Stimulated activated naive CD8-positive, alpha-beta T cell treated with anti-CD3 and anti-CD28 coated beads, Interleukin-15, amount 100 ng/mL, for 72 hours (primary cell): ENCODE measurements around the gene TNFRSF8.

Source experiments
- ATAC-seq: fragments of 150-1000 bp; cut with Tn5 transposase; 2 replicates; pipeline ENCODE4 v1.10.0; 2021; ENCODE audit warnings: mild to moderate bottlenecking, moderate library complexity
- DNase-seq, 2 donors: peaks; one replicate each; pipeline ENCODE4 v3.0.0; 2021 to 2022
- H3K27ac Mint-ChIP-seq, 2 donors: one replicate each; pipeline ENCODE4 v1.8.0; 2022; ENCODE audit warnings: mild to moderate bottlenecking in 2 of 2, mixed read lengths in 2 of 2, moderate library complexity in 2 of 2
- H3K27me3 Mint-ChIP-seq: one replicate; pipeline ENCODE4 v1.8.0; 2022; ENCODE audit warnings: mixed read lengths
- H3K4me1 Mint-ChIP-seq: one replicate; pipeline ENCODE4 v1.8.0; 2022; ENCODE audit warnings: mild to moderate bottlenecking, mixed read lengths
- H3K4me3 Mint-ChIP-seq, 2 donors: one replicate each; pipeline ENCODE4 v1.8.0; 2022; ENCODE audit warnings: mild to moderate bottlenecking in 2 of 2, mixed read lengths in 2 of 2, moderate library complexity in 1 of 2
- H3K9me3 Mint-ChIP-seq, 2 donors: one replicate each; pipeline ENCODE4 v1.8.0; 2022; ENCODE audit warnings: mixed read lengths in 2 of 2

TNFRSF8 gene

DNA sequence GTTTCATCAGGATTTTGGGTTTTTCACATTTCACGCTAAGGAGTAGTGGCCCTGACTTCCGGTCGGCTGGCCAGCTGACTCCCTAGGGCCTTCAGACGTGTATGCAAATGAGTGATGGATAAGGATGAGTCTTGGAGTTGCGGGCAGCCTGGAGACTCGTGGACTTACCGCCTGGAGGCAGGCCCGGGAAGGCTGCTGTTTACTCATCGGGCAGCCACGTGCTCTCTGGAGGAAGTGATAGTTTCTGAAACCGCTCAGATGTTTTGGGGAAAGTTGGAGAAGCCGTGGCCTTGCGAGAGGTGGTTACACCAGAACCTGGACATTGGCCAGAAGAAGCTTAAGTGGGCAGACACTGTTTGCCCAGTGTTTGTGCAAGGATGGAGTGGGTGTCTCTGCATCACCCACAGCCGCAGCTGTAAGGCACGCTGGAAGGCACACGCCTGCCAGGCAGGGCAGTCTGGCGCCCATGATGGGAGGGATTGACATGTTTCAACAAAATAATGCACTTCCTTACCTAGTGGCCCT lies 80.6 kb downstream of the TNFRSF8 start:
- DNase-seq (no peak), ATAC-seq (no peak)
- H3K9me3 Mint-ChIP-seq, result no peaks in the 10 kb centered on the region
- H3K27me3 Mint-ChIP-seq, result no peaks in the 10 kb centered on the region
- H3K4me3 Mint-ChIP-seq, result peak overlapping the region; percentile 9 to 60
- H3K27ac Mint-ChIP-seq, result peak overlapping the region; percentile 34 to 90
- peaks cover 78% of the 10 kb centered on the region for H3K4me1 Mint-ChIP-seq

DNA sequence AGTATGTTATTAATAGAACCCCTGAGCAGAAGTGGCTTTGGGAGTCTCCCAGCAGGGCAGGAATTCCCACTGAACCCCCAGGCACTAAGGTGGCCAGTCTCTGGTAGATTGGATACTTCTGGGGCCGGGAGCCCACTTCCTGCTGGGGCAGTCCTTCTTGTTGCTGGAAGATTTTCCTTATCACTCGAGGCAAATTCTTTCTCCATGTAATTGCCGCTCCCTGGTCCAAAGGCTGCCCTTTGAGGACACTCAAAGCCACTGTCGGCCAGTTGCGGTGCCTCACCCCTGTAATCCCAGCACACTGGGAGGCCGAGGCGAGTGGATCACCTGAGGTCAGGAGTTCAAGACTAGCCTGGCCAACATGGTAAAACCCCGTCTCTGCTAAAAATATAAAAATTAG lies 81.1 kb downstream of the TNFRSF8 start:
- H3K27ac Mint-ChIP-seq, result peak overlapping the region; percentile 34 to 90

GRCh38 chr1:12144969-12145368 lies 81.9 kb downstream of the TNFRSF8 start:
- Mint-ChIP-seq H3K4me3 (no peak overlapping the region), H3K27ac (peak overlapping the region in 1 of 2 donors; percentile 9), H3K4me1 (peaks cover 81% of the 10 kb centered on the region)

More for the DNA sequence above, 81.1 kb downstream of the TNFRSF8 start:
- H3K4me3 Mint-ChIP-seq, result peak overlapping the region in 1 of 2 donors; percentile 15
- DNase-seq (no peak), ATAC-seq (no peak)
- no peaks in the 10 kb centered on the region for H3K9me3 Mint-ChIP-seq
- no peaks in the 10 kb centered on the region for H3K27me3 Mint-ChIP-seq
- H3K4me1 Mint-ChIP-seq, result peaks cover 78% of the 10 kb centered on the region

GRCh38 chr1:12145616-12146342 lies 82.7 kb downstream of the TNFRSF8 start:
- Mint-ChIP-seq H3K4me3 (no peak overlapping the region), H3K27me3 (no peaks in the 10 kb centered on the region), H3K4me1 (peaks cover 88% of the 10 kb centered on the region), H3K27ac (peak overlapping the region; percentile 42 to 72), H3K9me3 (peaks cover 4 to 7% of the 10 kb centered on the region in 2 donors)
- DNase-seq (no peak), ATAC-seq (no peak)

More at GRCh38 chr1:12144969-12145368, 81.9 kb downstream of the TNFRSF8 start:
- no peaks in the 10 kb centered on the region for H3K27me3 Mint-ChIP-seq
- peaks cover 4 to 7% of the 10 kb centered on the region in 2 donors for H3K9me3 Mint-ChIP-seq
- no peak for ATAC-seq
- DNase-seq, result no peak

DNA sequence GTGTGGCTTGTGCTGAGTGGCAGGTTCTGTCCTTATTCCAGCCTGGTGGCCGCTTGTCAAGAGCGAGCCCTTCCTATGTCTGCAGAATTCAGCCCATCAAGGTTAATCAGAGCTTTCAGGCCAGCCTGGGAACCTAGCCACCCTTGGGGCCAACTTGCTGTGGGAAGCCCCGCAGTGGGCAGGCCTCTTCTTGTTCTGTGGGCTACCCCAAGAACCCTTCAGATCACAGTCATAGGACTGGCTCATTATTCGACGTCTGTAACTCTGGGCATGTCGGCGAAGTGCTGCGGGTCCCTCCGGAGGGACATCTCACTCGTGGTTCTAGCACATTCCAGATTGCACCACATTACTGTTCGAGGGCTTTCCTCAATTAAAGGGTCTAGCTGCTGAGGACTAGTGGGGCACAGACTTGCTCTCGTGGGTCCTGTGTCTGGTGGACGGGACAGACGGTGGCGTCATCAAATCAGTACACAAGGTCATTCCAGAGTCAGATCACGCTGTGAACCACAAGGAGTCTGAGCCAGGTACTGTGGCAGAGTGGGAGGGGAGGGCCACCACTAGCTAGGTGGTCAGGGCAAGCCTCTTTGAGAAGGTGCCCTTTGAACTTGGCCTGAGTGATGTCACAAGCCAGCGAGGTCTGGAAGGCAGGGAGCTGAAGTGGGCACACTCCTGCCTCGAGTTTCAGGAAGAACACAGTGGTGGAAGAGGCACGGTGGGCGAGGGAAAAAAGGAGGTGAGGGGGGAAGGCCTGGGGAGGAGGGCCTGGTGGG lies 83.4 kb downstream of the TNFRSF8 start:
- H3K27me3 Mint-ChIP-seq, result no peaks in the 10 kb centered on the region
- no peak for DNase-seq
- peaks cover 90% of the 10 kb centered on the region for H3K4me1 Mint-ChIP-seq
- peaks cover 4 to 13% of the 10 kb centered on the region in 2 donors for H3K9me3 Mint-ChIP-seq
- no peak for ATAC-seq
- H3K4me3 Mint-ChIP-seq, result peak overlapping the region in 1 of 2 donors; percentile 40
- H3K27ac Mint-ChIP-seq, result peak overlapping the region in 1 of 2 donors; percentile 72

DNA sequence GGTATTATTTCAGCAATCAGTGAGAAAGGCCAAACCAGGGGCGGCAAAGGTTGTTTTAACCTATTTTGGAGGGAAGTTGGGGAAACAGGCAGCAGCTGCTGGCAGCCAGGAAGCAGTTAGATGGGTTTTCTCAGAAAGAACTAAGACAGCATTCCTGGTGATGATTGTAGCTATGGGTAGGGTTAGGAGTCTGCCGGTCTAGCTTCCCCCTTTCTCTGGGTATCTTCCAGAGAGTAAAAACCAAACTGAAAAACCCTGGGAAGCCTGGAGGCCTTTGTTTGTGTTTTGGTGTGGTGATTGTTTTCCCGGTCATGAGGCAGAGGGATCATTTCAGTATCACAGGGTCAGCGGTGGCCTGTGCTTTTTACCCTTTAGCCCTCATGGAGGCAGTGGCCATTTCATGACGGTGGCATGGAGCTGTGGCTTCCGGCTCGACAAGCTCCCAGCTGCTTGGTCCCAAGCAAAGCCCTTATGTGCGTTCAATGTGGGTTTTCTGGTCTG lies 84.1 kb downstream of the TNFRSF8 start:
- Mint-ChIP-seq H3K9me3 (peaks cover 4 to 18% of the 10 kb centered on the region in 2 donors), H3K27me3 (no peaks in the 10 kb centered on the region), H3K27ac (peak overlapping the region; percentile 75 to 91), H3K4me1 (peaks cover 97% of the 10 kb centered on the region), H3K4me3 (peak overlapping the region in 1 of 2 donors; percentile 51)
- DNase-seq, result no peak
- no peak for ATAC-seq

DNA sequence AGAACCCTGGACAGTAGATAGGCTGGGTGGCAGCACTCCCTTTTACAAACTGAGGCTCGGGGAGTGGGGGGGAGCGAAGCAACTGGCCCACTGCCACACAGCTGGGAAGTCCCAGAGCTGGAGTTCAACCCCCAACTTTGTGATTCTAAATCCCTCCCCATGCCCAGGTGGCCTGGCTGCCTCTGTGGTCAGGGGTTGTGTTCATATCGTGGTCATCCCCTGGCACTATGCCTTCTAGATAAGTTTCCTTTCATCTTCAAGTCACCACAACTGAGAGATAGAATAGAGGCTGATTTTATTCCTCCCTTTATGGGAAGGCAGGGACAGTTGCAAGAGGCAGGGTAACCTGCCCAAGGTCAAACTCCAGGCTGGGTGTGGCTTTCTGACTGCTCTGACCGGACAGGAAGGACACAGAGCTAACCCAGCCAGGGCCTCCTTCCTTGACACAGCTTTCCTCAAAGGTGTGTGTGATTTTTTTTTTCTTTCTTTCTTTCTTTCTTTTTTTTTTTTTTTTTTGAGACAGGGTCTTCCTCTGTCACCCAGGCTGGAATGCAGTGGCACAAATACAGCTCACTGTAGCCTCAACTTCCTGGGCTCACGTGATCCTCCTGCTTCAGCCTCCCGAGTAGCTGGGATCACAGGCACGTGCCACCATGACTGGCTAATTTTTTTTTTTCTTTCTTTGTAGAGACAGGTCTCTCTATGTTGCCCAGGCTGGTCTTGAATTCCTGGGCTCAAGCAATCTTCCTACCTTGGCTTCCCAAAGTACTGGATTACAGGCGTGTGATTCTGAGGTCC lies 85.3 kb downstream of the TNFRSF8 start:
- Mint-ChIP-seq H3K4me3 (peak overlapping the region; percentile 18 to 41), H3K27ac (peak overlapping the region; percentile 14 to 30), H3K9me3 (peaks cover 4 to 18% of the 10 kb centered on the region in 2 donors), H3K4me1 (peaks cover 100% of the 10 kb centered on the region), H3K27me3 (no peaks in the 10 kb centered on the region)
- ATAC-seq (peak; percentile 11), DNase-seq (no peak)

GRCh38 chr1:12148958-12149790 lies 86.1 kb downstream of the TNFRSF8 start:
- peaks cover 4 to 18% of the 10 kb centered on the region in 2 donors for H3K9me3 Mint-ChIP-seq
- peak overlapping the region; percentile 14 to 91 for H3K27ac Mint-ChIP-seq
- peak overlapping the region; percentile 18 to 48 for H3K4me3 Mint-ChIP-seq
- DNase-seq, result no peak
- H3K4me1 Mint-ChIP-seq, result peaks cover 96% of the 10 kb centered on the region
- no peaks in the 10 kb centered on the region for H3K27me3 Mint-ChIP-seq
- ATAC-seq, result no peak

- H3K27ac Mint-ChIP-seq, result peak overlapping the region in 1 of 2 donors; percentile 91
- DNase-seq, result no peak
- H3K4me1 Mint-ChIP-seq, result peaks cover 93% of the 10 kb centered on the region
- H3K27me3 Mint-ChIP-seq, result no peaks in the 10 kb centered on the region
- H3K4me3 Mint-ChIP-seq, result peak overlapping the region in 1 of 2 donors; percentile 48
- no peak for ATAC-seq
- peaks cover 4 to 18% of the 10 kb centered on the region in 2 donors for H3K9me3 Mint-ChIP-seq
Observed at GRCh38 chr1:12149791-12150175, 86.7 kb downstream of the TNFRSF8 start.

DNA sequence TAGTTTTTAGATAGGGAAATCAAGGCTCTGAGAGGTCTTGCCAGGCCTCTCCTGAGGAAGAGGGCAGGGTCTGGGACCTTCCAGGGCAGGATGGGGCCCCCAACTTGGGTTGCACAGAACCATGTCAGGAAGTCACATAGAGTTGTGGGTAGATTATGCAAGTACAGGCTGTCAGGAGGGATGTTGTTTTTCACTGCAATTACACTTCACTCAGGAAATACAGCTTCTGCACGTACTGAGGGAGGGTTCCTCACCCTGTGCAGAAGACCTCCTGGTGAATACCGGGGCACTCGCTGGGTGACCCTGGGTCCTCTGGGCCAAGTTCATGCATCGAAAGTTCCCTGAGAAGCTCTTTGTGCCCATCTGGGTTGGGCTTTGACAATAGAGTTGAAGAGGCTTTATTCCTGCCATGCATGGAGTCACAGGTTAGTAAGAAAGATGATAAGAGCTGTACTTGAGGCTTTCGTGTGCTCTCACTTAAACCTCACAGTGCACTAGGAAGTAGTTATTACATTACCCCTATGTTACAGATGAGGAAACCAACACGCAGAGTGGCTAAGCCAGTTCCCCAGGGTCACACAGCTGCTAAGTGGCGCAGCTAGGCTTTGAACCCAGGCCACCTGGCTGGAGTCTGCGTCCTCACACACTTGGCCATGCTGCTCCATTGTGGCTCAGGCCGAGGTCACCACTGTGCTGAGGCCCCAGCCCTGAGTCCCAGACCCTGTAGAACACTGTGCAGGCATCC lies 87.5 kb downstream of the TNFRSF8 start:
- Mint-ChIP-seq H3K9me3 (peaks cover 4 to 18% of the 10 kb centered on the region in 2 donors), H3K27ac (peak overlapping the region; percentile 38 to 91), H3K4me3 (peak overlapping the region; percentile 54 to 60), H3K27me3 (no peaks in the 10 kb centered on the region), H3K4me1 (peaks cover 93% of the 10 kb centered on the region)
- DNase-seq (no peak), ATAC-seq (peak; percentile 77)

DNA sequence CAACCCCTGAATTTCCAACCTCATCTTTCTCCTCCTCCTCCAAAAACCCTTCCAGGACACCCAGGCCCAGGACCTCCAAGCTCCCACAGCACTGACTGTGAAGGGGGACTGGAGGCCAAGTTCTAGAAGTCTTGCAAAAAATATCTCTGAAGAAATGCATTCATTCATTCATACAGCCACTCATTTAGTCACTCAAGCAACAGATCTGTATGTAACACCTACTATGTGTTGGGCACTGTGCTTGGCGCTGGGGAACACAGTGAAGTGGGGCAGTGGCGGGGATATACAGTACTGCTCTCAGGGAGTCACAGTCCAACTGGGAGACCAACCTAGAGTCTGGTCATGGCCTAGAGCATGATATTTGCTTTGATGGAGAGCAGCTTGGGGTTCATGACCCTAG lies 88.4 kb downstream of the TNFRSF8 start:
- DNase-seq (no peak), ATAC-seq (no peak)
- H3K4me1 Mint-ChIP-seq, result peaks cover 93% of the 10 kb centered on the region
- peaks cover 4 to 18% of the 10 kb centered on the region in 2 donors for H3K9me3 Mint-ChIP-seq
- peak overlapping the region; percentile 69 to 87 for H3K27ac Mint-ChIP-seq
- peak overlapping the region; percentile 31 to 60 for H3K4me3 Mint-ChIP-seq
- H3K27me3 Mint-ChIP-seq, result no peaks in the 10 kb centered on the region

- Mint-ChIP-seq H3K27ac (peak overlapping the region in 1 of 2 donors; percentile 11), H3K27me3 (no peaks in the 10 kb centered on the region), H3K9me3 (peaks cover 4 to 18% of the 10 kb centered on the region in 2 donors), H3K4me3 (peak overlapping the region; percentile 3 to 11), H3K4me1 (peaks cover 92% of the 10 kb centered on the region)
- DNase-seq, result no peak
- peak; percentile 46 for ATAC-seq
Observed at GRCh38 chr1:12152113-12152891, 89.2 kb downstream of the TNFRSF8 start.

DNA sequence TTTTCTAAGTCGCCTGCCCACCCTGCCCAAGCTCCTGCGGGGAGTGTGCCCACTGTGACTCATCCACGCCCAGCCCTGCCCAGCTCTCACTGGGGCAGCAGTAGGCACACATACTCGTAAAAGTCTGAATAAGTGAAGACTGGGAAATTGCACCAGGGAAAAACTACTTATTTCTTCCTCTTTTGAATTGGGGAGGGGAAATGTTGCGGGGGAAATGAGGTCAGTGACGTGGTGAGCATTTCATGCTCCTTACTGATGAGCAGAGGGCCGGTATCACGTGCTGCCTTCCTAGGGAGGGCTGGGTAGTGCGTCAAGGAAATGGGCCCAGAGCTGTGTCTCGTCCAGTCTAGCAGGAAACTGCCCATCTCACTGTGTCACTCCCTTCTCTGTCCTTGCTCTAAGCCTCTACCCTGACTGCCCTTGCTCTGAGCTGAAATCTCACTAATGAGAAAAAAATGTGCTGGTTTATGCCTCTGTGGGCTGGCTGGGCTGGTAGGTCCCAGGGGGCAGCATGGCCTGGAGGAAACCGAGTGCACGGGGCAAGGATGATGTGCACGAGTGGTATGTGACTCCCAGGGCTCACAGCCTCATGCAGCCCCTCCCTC lies 90.2 kb downstream of the TNFRSF8 start:
- DNase-seq, result no peak
- peak overlapping the region; percentile 49 to 52 for H3K27ac Mint-ChIP-seq
- H3K4me1 Mint-ChIP-seq, result peaks cover 92% of the 10 kb centered on the region
- H3K4me3 Mint-ChIP-seq, result peak overlapping the region in 1 of 2 donors; percentile 11
- H3K27me3 Mint-ChIP-seq, result no peaks in the 10 kb centered on the region
- H3K9me3 Mint-ChIP-seq, result peaks cover 4 to 18% of the 10 kb centered on the region in 2 donors
- ATAC-seq, result no peak
